ENCODE results near the gene CPE. TPM values are rescaled to one million over a fixed set of nuclear protein-coding genes. Genes with fewer than 3 reads are reported as not detected.

Gene CPE
- total RNA-seq, 2 donors from 2014 or later = 56.8 to 93.6 TPM

GRCh38 chr4:165493359-165493758, 114.6 kb downstream of the CPE start:
- no peak overlapping the region for H3K27ac ChIP-seq
- TF ChIP-seq, protein P1, sequence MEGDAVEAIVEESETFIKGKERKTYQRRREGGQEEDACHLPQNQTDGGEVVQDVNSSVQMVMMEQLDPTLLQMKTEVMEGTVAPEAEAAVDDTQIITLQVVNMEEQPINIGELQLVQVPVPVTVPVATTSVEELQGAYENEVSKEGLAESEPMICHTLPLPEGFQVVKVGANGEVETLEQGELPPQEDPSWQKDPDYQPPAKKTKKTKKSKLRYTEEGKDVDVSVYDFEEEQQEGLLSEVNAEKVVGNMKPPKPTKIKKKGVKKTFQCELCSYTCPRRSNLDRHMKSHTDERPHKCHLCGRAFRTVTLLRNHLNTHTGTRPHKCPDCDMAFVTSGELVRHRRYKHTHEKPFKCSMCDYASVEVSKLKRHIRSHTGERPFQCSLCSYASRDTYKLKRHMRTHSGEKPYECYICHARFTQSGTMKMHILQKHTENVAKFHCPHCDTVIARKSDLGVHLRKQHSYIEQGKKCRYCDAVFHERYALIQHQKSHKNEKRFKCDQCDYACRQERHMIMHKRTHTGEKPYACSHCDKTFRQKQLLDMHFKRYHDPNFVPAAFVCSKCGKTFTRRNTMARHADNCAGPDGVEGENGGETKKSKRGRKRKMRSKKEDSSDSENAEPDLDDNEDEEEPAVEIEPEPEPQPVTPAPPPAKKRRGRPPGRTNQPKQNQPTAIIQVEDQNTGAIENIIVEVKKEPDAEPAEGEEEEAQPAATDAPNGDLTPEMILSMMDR (IDR thresholded peaks at IDR 0.05) = peak; percentile 46 to 77

DNA sequence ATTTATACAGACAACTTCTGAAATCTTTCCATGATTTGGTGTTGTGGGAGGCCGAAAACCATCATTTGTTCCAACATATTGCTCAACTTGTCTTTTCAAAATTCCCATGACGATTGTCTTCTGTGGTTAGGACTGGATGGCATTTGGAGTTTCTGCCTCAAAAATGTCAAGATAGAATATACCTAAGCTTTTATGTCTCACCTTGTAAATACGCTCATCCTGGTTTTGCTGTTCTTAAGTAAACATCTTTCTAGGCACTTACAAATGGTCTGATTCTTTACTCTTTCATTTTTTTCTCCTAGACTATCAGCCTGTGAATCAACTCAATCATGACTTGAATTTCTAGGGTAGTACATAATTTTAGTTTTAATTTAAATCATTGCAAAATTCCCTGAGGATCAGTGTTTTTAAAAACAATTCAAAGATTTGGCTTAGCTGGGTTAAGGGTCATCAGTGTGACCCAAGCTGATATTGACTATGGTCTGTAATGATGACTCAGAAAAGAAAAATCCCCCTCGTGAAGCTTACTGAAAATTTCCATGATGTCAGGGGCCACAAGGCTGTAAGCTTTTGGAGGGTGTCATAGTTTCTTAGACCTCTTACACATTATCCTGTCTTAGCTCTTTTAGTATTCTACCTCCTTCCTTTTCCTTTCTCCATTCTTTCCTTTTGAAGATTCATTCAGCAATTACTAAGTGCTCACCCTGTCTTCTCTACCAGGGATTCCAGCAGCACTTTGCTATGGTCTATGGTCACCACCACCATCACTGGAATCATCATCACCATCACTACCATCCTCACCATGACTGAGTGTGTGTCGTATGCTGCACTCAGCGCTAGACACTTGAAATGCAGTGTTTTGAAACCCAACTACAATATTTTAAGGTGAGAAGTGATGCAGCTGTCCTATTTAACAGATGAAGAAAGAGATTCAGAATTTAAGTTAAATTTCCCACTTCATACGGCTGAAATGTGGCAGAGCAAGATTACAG, 124.4 kb downstream of the CPE start:
- no peaks in the 10 kb centered on the region for H3K27me3 ChIP-seq
- no peaks in the 10 kb centered on the region for H3K9me3 ChIP-seq
- H3K27ac ChIP-seq = peak overlapping the region; percentile 12 to 45
- no peaks in the 10 kb centered on the region for H3K4me1 ChIP-seq
- no peak for DNase-seq (ENCODE audit: low spot score)
- no peak overlapping the region for H3K4me3 ChIP-seq
- TF ChIP-seq, protein P1 (IDR thresholded peaks at IDR 0.05) = no peak
- H3K36me3 ChIP-seq = no peaks in the 10 kb centered on the region

More at GRCh38 chr4:165493359-165493758, 114.6 kb downstream of the CPE start:
- no peaks in the 10 kb centered on the region for H3K4me1 ChIP-seq
- H3K36me3 ChIP-seq = no peaks in the 10 kb centered on the region
- H3K9me3 ChIP-seq = no peaks in the 10 kb centered on the region
- peak; percentile 71 for DNase-seq (ENCODE audit: low spot score)
- H3K27me3 ChIP-seq = no peaks in the 10 kb centered on the region
- H3K4me3 ChIP-seq = no peak overlapping the region

- no peak for DNase-seq (ENCODE audit: low spot score)
- Histone ChIP-seq H3K4me1 (no peaks in the 10 kb centered on the region), H3K27me3 (no peaks in the 10 kb centered on the region), H3K27ac (no peak overlapping the region), H3K9me3 (no peaks in the 10 kb centered on the region), H3K4me3 (no peak overlapping the region), H3K36me3 (no peaks in the 10 kb centered on the region)
- TF ChIP-seq, protein P1 (IDR thresholded peaks at IDR 0.05) = no peak
These were observed 125.4 kb downstream of the CPE start for GRCh38 chr4:165504184-165504583.

DNA sequence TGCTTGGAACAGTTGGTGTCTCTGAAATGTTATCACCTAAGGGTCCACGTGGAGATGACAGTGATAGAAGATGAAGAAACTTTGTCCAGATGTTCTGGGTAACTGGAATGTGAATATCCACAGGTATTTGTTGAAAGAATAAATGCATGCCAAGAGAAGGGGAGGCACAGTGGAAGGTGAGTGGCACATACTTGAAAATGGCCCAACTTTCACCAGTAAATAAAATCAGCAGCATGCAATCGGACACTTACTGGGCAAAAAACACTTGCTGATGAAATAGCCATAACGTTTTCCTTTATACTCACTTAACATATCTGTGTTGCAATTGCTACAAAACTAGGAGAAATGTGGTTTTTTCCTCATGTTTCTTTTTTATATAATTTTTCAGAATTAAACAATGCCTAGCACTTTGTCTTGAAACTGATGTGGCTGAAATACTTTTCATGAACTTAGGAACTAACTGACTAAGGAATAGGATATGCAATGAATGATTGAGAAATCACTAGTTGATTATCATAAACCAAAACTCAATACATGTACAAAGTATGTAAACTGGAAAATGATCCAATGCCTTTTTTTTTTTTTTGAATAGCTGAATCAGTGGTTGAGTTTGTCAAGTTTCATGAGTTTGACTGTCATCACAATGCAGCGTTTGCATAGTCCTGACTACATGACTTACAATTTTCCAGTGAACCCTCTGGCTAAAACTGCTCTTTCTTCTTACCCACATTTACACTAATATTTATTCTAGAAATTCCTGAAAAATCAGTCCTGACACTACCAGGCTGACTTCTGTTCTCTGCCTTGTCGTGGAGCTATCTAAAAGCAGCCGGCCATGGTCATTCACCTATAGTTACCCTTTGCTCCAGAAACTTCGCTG, 127.4 kb downstream of the CPE start:
- no peaks in the 10 kb centered on the region for H3K4me1 ChIP-seq
- H3K9me3 ChIP-seq = no peaks in the 10 kb centered on the region
- H3K4me3 ChIP-seq = no peak overlapping the region
- H3K27ac ChIP-seq = no peak overlapping the region
- TF ChIP-seq, protein P1 (IDR thresholded peaks at IDR 0.05) = no peak
- no peaks in the 10 kb centered on the region for H3K36me3 ChIP-seq
- H3K27me3 ChIP-seq = no peaks in the 10 kb centered on the region
- no peak for DNase-seq (ENCODE audit: low spot score)

DNA sequence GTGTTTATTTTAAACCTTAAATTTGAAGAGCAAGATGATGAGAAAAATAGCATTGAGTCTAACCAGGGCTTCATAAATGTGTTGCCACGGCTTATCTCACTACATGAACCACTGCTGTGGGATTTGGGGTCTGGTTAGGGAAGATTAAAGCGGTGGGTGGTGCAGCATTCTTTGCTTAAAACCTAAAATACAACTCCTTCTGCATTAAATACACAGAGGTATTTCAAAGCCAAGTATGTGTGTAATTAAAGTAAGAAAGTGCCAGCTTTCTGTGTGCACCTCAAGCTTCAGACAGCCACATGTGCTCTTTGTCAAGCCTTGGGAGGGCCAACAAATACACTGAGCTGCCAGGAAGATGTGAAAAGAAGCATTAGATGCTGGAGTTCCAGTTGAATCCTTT, 128.0 kb downstream of the CPE start:
- no peaks in the 10 kb centered on the region for H3K4me1 ChIP-seq
- no peak overlapping the region for H3K27ac ChIP-seq
- H3K36me3 ChIP-seq = no peaks in the 10 kb centered on the region
- TF ChIP-seq, protein P1 (IDR thresholded peaks at IDR 0.05) = no peak
- DNase-seq (ENCODE audit: low spot score) = no peak
- no peaks in the 10 kb centered on the region for H3K27me3 ChIP-seq
- H3K4me3 ChIP-seq = no peak overlapping the region
- no peaks in the 10 kb centered on the region for H3K9me3 ChIP-seq
